Neural progenitor cell (in vitro differentiated cells): ENCODE measurements around the gene ZPBP.

Source experiments
- CTCF ChIP-seq: fragments of 200-600 bp; sonication (generic); IDR thresholded peaks from 2 replicates; pipeline ENCODE4 v1.5.1; 2017; ENCODE audit warnings: antibody characterized with exemption, mild to moderate bottlenecking
- EZH2 ChIP-seq: fragments of 200-600 bp; sonication (generic); IDR thresholded peaks from 2 replicates; pipeline ENCODE4 v1.6.1; 2017; ENCODE audit warnings: antibody characterized with exemption, mild to moderate bottlenecking, moderate library complexity
- EZH2phosphoT487 ChIP-seq: fragments of 200-600 bp; sonication (generic); IDR thresholded peaks from 2 replicates; pipeline ENCODE4 v1.6.1; 2017; ENCODE audit warnings: antibody characterized with exemption

DNA sequence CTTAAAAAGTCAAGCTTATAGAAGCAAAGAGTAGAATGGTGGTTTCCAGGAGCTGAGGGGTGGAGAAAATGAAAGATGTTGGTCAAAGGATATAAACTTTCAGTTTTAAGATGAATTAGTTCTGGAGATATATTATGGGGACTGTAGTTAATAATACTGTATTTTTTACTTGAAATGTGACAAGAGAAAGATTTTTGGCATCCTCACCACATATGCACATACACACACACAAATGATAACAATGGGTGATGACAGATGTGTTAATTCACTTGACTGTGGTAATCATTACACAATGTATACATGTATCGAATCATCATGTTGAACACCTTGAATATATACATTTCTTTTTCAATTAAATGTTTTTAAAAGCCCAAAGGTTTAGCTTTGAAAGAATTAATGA lies 32.7 kb upstream of the ZPBP start:
- no peak for TF ChIP-seq CTCF
- no peak for TF ChIP-seq EZH2
- no peak for TF ChIP-seq EZH2phosphoT487
